Mucosa of rectum (tissue), 2 donors: ENCODE results near the gene MYT1.

Source experiments
- H3K27ac ChIP-seq, 2 donors: one replicate each; pipeline ENCODE4 v1.7.0; 2013; ENCODE audit warnings: inconsistent platforms in 2 of 2, low read depth in 2 of 2, low read length in 2 of 2
- H3K27me3 ChIP-seq, 2 donors: one replicate each; pipeline ENCODE4 v1.7.0; 2013; ENCODE audit warnings: low read length in 2 of 2; ENCODE audit not compliant: control insufficient read depth in 2 of 2, insufficient read depth in 2 of 2
- H3K36me3 ChIP-seq, 2 donors: one replicate each; pipeline ENCODE4 v1.7.0; 2013; ENCODE audit warnings: low read length in 2 of 2; ENCODE audit not compliant: control insufficient read depth in 2 of 2, insufficient read depth in 2 of 2
- H3K4me1 ChIP-seq, 2 donors: one replicate each; pipeline ENCODE4 v1.7.0; 2013; ENCODE audit warnings: low read length in 2 of 2, mild to moderate bottlenecking in 1 of 2; ENCODE audit not compliant: control insufficient read depth in 2 of 2, insufficient read depth in 2 of 2
- H3K4me3 ChIP-seq, 2 donors: one replicate each; pipeline ENCODE4 v1.7.0; 2013; ENCODE audit warnings: low read length in 2 of 2
- H3K9ac ChIP-seq, 2 donors: one replicate each; pipeline ENCODE4 v1.7.0; 2013; ENCODE audit warnings: low read length in 2 of 2, low read depth in 1 of 2, mild to moderate bottlenecking in 1 of 2
- H3K9me3 ChIP-seq, 2 donors: one replicate each; pipeline ENCODE4 v1.7.0; 2013; ENCODE audit warnings: low read length in 2 of 2; ENCODE audit not compliant: control insufficient read depth in 2 of 2
- donor health status: healthy.
- donor health status: Normal muscosa, but diverticular disease.

Gene MYT1

GRCh38 chr20:64201653-64202052 lies 37.4 kb downstream of the MYT1 start:
- H3K27me3 ChIP-seq = peaks cover 0 to 4% of the 10 kb centered on the region in 2 donors
- H3K4me3 ChIP-seq = no peak overlapping the region
- no peaks in the 10 kb centered on the region for H3K36me3 ChIP-seq
- H3K9ac ChIP-seq = no peak overlapping the region
- no peaks in the 10 kb centered on the region for H3K4me1 ChIP-seq
- no peaks in the 10 kb centered on the region for H3K9me3 ChIP-seq
- H3K27ac ChIP-seq = no peak overlapping the region

- Histone ChIP-seq H3K27ac (no peak overlapping the region), H3K4me3 (no peak overlapping the region), H3K27me3 (peaks cover 0 to 4% of the 10 kb centered on the region in 2 donors), H3K36me3 (no peaks in the 10 kb centered on the region), H3K9me3 (no peaks in the 10 kb centered on the region), H3K4me1 (no peaks in the 10 kb centered on the region), H3K9ac (no peak overlapping the region)
These were observed 39.0 kb downstream of the MYT1 start for GRCh38 chr20:64203037-64203777.

GRCh38 chr20:64205611-64206026 lies 41.4 kb downstream of the MYT1 start:
- Histone ChIP-seq H3K27ac (no peak overlapping the region), H3K4me1 (no peaks in the 10 kb centered on the region), H3K9ac (no peak overlapping the region), H3K36me3 (no peaks in the 10 kb centered on the region), H3K4me3 (no peak overlapping the region), H3K9me3 (no peaks in the 10 kb centered on the region), H3K27me3 (peaks cover 0 to 3% of the 10 kb centered on the region in 2 donors)

GRCh38 chr20:64206614-64207013 lies 42.4 kb downstream of the MYT1 start:
- no peak overlapping the region for H3K27ac ChIP-seq
- H3K27me3 ChIP-seq = peaks cover 0 to 3% of the 10 kb centered on the region in 2 donors
- no peaks in the 10 kb centered on the region for H3K4me1 ChIP-seq
- H3K36me3 ChIP-seq = no peaks in the 10 kb centered on the region
- no peaks in the 10 kb centered on the region for H3K9me3 ChIP-seq
- no peak overlapping the region for H3K9ac ChIP-seq
- no peak overlapping the region for H3K4me3 ChIP-seq

GRCh38 chr20:64207641-64208590 lies 43.7 kb downstream of the MYT1 start:
- Histone ChIP-seq H3K27me3 (peaks cover 0 to 3% of the 10 kb centered on the region in 2 donors), H3K36me3 (no peaks in the 10 kb centered on the region), H3K9me3 (no peaks in the 10 kb centered on the region), H3K27ac (no peak overlapping the region), H3K4me1 (no peaks in the 10 kb centered on the region), H3K4me3 (no peak overlapping the region), H3K9ac (no peak overlapping the region)

- no peak overlapping the region for H3K4me3 ChIP-seq
- H3K9ac ChIP-seq = no peak overlapping the region
- H3K27ac ChIP-seq = no peak overlapping the region
- H3K4me1 ChIP-seq = no peaks in the 10 kb centered on the region
- no peaks in the 10 kb centered on the region for H3K9me3 ChIP-seq
- H3K36me3 ChIP-seq = no peaks in the 10 kb centered on the region
- peaks cover 0 to 3% of the 10 kb centered on the region in 2 donors for H3K27me3 ChIP-seq
These were observed 44.9 kb downstream of the MYT1 start for GRCh38 chr20:64209148-64209547.

- H3K9me3 ChIP-seq = no peaks in the 10 kb centered on the region
- no peak overlapping the region for H3K4me3 ChIP-seq
- H3K9ac ChIP-seq = no peak overlapping the region
- peaks cover 0 to 3% of the 10 kb centered on the region in 2 donors for H3K27me3 ChIP-seq
- no peaks in the 10 kb centered on the region for H3K4me1 ChIP-seq
- no peak overlapping the region for H3K27ac ChIP-seq
- no peaks in the 10 kb centered on the region for H3K36me3 ChIP-seq
These were observed 46.6 kb downstream of the MYT1 start for GRCh38 chr20:64210656-64211369.

- no peak overlapping the region for H3K9ac ChIP-seq
- H3K27ac ChIP-seq = no peak overlapping the region
These were observed 47.8 kb downstream of the MYT1 start for GRCh38 chr20:64211874-64212658.

GRCh38 chr20:64212755-64213154 lies 48.5 kb downstream of the MYT1 start:
- peaks cover 0 to 3% of the 10 kb centered on the region in 2 donors for H3K27me3 ChIP-seq
- no peaks in the 10 kb centered on the region for H3K4me1 ChIP-seq
- no peak overlapping the region for H3K9ac ChIP-seq
- H3K36me3 ChIP-seq = no peaks in the 10 kb centered on the region
- no peak overlapping the region for H3K4me3 ChIP-seq
- H3K9me3 ChIP-seq = no peaks in the 10 kb centered on the region
- H3K27ac ChIP-seq = no peak overlapping the region

More at GRCh38 chr20:64211874-64212658, 47.8 kb downstream of the MYT1 start:
- Histone ChIP-seq H3K4me1 (no peaks in the 10 kb centered on the region), H3K36me3 (no peaks in the 10 kb centered on the region), H3K4me3 (no peak overlapping the region), H3K9me3 (no peaks in the 10 kb centered on the region), H3K27me3 (peaks cover 0 to 3% of the 10 kb centered on the region in 2 donors)
